ENCODE data around the gene NOL6.
"Not testable (repeated sequence)": the region's sequence is repeated elsewhere in the genome, so short reads cannot be mapped to it uniquely, and the experiment has no call there.

NOL6 gene, protein sequence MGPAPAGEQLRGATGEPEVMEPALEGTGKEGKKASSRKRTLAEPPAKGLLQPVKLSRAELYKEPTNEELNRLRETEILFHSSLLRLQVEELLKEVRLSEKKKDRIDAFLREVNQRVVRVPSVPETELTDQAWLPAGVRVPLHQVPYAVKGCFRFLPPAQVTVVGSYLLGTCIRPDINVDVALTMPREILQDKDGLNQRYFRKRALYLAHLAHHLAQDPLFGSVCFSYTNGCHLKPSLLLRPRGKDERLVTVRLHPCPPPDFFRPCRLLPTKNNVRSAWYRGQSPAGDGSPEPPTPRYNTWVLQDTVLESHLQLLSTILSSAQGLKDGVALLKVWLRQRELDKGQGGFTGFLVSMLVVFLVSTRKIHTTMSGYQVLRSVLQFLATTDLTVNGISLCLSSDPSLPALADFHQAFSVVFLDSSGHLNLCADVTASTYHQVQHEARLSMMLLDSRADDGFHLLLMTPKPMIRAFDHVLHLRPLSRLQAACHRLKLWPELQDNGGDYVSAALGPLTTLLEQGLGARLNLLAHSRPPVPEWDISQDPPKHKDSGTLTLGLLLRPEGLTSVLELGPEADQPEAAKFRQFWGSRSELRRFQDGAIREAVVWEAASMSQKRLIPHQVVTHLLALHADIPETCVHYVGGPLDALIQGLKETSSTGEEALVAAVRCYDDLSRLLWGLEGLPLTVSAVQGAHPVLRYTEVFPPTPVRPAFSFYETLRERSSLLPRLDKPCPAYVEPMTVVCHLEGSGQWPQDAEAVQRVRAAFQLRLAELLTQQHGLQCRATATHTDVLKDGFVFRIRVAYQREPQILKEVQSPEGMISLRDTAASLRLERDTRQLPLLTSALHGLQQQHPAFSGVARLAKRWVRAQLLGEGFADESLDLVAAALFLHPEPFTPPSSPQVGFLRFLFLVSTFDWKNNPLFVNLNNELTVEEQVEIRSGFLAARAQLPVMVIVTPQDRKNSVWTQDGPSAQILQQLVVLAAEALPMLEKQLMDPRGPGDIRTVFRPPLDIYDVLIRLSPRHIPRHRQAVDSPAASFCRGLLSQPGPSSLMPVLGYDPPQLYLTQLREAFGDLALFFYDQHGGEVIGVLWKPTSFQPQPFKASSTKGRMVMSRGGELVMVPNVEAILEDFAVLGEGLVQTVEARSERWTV

DNA sequence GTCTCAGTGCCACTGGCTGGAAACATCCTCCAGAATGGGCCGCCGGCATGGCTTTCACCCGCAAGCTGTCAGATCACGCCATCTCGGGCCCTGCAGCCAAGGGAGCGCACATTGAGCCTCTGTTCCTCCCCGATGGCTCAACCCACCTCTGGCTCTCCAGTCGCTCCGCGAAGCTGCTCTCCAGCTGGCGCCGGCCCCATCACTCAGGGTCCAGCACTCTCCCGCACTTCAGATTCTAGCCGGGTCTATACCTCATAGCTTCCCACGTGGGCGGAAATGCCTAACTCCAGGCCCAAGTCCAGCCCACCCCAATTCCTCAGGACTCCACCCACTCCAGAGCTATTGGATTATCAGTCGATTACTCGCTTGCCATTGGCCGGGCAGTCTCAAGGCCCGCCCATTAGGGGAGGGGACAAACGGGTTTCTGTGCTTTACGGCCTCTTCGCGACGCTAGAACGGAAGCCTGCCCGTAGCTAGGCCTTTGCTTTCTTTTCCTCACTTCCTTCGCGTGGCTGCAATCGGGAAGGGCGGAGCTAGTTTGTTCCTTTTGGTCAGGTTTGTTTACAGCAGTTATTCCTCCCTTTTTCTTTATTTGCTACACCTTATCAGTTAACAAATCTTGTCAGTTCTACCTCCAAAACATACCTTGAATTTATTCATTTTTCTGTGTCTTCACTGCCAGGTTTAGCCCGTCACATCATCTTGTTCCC lies at the start of gene NOL6:
Gene NOL6, minus strand, starts transcription at position 282 of the 710 bp plus-strand sequence. Its CDS starts 82 bp downstream, at position 200.
- peak; percentile 95 to 96 for DNase-seq (ENCODE audit: low read depth in 2 of 2)

DNA sequence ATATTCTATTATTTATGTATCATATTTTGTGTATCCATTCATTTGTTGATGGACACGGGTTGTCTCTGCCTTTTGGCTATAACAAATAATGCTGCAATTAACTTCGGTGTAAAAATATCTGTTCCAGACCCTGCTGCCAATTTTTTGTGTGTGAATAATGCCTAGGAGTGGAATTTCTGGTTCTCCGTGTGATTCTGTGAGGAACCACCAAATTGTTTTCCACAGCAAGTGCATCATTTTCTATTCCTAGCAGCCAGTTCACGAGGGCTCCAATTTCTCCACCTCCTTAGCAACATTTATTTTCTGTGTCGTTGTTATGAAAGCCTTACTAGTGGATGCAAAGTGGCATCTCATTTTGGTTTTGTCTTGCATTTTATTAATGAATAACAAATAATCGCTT lies 48.1 kb upstream of the NOL6 start:
- not testable (repeated sequence) for DNase-seq (ENCODE audit: low read depth in 2 of 2)

DNA sequence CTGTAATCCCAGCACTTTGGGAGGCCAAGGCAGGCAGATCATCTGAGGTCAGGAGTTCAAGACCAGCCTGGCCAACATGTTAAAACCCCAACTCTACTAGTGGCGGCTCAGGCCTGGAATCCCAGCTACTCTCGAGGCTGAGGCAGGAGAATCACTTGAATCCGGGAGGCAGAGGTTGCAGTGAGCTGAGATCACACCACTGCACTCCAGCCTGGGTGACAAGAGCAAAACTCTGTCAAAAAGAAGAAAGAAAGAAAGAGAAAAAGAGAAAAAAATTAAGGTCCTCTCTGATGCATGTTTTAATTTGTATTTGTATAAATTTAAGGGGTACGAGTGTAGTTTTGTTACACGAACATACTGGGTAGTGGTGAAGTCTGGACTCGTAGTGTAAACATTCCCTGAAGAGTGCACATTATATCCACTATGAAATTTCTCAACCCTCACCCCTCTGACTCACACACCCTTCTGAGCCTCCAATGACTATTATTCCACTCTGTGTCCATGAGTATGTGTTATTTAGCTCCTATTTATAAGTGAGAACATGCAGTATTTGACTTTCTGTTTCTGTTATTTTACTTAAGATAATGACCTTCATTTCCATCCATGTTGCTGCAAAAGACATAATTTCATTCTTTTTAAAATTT lies 44.3 kb upstream of the NOL6 start:
- DNase-seq (ENCODE audit: low read depth in 2 of 2), result not testable (repeated sequence)

DNA sequence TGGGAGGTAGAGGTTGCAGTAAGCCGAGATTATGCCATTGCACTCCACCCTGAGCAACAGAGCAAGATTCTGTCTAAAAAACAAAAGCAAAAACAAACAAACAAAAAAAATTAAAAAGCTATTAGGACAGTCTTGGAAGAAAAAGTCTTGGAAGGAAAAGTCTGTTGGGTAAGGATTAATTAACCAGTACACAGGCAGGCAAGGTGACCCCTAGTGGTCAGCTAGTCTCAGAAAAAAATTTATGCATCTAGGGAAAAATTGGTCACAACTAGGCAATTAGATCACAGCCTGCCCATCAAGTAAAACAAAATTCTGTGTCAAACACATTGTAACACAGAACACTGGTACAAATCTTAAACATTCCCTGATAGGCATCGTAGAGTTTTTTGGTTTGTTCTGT lies 43.6 kb upstream of the NOL6 start:
- DNase-seq (ENCODE audit: low read depth in 2 of 2), result no peak

DNA sequence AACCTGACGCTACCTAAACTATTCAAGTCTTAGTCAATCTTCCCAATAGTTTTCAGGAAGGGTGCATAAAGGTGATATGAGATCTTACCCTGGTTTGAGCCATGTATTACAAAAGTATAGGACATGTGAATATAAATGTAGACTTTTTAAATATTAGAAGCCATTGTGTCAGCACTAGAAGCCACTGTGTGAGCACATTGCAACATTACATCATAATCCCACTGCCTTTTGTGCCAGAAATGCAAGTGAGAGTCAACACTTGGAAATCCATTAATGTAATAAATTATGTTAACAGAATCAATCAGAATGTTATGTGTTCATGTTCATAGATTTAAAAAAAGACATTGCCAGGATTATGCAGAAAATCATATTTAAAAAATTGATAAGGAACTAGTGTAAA lies 42.7 kb upstream of the NOL6 start:
- DNase-seq (ENCODE audit: low read depth in 2 of 2), result not testable (repeated sequence)

DNA sequence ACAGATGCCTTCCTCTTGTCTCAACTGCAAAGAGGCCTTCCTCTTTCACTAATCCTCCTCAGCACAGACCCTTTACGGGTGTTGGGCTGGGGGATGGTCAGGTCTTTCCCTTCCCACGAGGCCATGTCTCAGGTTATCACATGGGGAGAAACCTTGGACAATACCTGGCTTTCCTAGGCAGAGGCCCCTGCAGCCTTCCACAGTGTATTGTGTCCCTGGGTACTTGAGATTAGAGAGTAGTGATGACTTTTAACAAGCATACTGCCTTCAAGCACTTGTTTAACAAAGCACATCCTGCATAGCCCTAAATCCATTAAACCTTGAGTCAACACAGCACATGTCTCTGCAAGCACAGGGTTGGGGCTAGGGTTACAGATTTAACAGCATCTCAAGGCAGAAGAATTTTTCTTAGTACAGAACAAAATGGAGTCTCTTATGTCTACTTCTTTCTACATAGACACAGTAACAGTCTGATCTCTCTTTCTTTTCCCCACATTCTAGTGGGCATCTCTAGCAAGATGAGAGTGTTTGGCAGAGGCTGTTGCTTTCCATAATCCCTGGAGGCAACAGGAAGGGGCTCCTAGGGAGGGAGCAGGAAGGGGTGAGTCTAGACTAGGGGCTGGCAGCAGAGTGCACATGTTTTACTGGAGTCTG lies 41.7 kb upstream of the NOL6 start:
- not testable (repeated sequence) for DNase-seq (ENCODE audit: low read depth in 2 of 2)

DNA sequence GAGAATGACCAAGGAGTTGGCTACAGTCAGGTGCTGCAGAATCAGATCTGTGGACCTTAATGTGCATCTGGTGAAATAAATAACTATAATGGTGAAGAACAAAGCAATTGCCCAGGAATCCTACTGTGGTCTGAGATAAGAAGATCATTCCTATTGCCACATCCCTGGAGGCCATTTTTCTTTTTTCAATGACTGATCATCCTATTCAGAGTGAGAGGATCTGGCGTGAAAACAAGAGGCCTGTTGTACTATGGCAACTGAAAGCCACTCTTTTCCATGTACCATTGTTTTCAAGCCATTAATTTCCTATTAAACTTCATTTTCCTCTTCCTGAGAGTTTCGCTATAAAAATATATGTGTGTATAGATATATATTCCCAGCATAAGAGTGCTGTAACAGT lies 38.8 kb upstream of the NOL6 start:
- not testable (repeated sequence) for DNase-seq (ENCODE audit: low read depth in 2 of 2)

DNA sequence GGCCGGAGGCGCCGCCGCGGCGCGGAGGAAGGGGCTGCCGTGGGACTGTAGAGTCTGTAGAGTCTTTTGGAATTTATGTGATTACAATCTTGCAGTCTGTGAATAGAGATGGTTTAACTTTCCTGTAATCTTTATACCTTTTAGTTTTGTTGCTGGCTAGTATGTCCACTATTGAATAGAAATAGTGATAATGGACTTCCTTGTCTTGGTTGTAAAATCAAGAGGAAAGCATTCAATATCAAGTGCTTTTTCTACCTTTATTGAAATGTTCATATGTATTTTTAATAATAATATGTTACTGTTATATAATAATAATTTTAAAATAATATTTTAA lies 37.4 kb upstream of the NOL6 start:
- DNase-seq (ENCODE audit: low read depth in 2 of 2), result not testable (repeated sequence)

DNA sequence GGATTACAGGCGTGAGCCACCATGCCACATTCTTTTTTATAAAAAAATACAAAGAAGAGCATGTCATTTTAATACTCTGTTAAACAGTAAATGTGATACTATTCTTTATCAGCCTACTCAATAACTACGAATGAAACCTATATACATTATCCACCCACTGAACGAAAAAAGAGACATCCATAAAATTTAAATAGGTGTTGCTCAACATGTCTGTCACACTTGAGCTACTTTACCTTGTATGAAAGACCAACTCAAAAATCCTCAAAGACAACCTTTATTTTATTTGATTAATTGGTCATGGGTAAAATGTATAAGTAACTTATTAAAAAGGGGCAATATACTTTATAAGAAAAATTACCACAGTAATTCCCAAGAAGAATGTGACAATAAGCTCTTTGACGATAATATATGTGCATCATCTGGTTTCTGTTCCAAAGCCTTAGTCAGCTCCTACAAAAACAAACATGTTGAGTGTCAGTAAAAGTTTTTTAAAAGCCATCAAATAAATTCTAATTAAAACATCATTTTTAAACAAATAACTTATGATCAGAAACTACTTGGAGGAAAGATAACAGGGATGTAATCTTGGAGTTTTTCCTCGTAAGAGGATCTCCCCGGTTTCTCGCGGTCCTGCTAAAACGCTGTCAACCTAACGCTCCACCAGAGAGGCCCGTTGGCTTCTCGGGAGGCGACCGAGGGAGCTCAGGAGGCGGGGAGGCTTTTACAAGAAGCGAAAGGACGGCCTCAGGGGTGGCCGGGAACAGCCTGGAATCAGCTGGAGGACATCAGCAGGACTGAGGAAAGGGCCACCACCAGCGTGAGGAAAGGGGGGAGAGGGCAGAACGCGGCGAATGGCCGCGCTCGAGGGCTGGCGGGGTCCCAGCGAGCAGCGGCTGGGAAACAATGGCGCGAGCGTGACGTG lies 36.8 kb upstream of the NOL6 start:
- DNase-seq (ENCODE audit: low read depth in 2 of 2), result peak; percentile 21

DNA sequence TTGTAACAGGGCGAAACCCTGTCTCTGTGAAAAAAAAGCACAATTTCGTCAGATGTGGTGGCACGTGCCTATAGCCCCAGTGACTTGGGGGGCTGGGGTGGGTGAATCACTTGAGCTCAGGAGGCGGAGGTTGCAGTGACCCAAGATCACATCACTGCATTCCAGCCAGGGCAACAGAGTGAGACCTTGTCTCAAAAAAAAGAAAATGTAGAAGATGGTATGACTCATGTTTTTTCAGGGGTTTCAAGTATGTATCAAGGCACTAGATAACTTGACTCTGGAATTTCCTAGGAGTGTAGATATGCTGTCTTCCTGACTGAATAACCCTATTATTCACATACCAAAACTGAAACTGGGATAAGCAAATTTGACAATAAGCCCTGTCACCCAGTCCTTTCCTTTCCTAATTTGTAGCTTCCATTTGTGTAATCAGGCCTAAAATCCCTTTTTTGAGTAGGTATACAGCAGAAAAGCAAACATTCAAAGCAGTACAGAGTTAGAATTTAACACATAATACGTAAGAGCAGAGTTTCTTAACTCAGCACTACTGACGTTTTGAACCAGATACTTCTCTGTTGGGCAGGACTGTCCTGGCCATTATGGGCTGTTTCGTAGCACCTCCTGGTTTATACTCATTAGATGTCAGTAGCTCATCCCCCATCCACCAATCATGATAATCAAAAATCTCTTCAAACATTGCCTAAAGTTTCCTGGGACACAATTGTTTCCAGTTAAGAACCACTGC lies 33.1 kb upstream of the NOL6 start:
- DNase-seq (ENCODE audit: low read depth in 2 of 2), result peak in 1 of 2 donors; percentile 32

DNA sequence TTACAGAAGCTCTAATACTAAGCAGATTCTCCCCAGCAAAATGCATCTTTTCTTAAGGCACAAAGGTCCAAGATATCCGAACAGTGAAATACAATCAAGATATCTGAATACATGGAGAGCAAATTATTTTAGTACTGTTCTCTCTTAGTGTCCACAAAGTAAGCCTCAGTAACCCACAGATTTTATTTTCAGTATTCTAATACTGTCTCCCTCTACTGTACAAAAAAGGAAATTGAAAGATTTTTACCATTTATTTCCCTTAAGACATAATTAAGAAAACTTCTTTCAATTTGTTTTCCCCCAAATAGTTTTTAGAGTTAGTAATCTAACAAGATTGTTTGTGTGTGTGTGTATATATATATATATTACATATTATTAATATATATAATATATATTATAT lies 24.7 kb upstream of the NOL6 start:
- DNase-seq (ENCODE audit: low read depth in 2 of 2), result no peak

DNA sequence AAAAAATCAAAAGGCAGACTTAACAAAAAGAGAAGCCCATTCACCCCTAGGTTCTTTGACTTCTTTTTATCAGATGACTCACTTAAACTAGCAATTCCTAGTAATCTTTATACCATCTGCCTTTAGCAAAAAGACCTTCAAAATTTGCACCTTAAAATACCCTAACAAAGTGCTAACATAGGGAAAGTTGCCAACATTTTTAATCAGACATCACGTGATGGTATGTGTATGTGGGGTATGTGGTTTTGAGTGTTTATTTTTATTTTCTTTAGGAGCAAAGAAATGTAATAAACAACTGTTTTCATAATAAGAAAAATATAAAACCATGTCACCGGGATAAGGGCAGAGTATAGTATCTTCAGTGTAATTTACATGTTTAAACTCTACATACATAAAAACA lies 20.1 kb upstream of the NOL6 start:
- DNase-seq (ENCODE audit: low read depth in 2 of 2), result not testable (repeated sequence)

DNA sequence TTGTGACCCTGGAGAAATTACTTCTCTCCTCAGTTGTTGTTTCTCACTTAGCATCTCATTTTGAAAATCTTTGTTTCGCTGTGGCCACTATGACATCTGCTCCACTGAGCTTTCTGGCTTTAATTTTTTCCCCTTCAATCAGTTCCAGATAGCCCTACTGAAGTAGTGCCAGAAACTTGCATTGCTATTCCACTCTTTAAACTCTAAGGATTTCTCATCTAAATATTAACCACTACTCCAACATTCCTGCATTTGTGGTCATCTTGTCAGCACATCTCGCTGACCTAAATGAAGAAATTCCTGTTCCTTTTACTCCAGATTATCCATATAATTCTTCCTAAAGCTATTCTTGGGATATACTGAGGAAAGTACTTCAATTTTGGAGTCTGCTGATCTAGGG lies 15.3 kb upstream of the NOL6 start:
- DNase-seq (ENCODE audit: low read depth in 2 of 2), result no peak

DNA sequence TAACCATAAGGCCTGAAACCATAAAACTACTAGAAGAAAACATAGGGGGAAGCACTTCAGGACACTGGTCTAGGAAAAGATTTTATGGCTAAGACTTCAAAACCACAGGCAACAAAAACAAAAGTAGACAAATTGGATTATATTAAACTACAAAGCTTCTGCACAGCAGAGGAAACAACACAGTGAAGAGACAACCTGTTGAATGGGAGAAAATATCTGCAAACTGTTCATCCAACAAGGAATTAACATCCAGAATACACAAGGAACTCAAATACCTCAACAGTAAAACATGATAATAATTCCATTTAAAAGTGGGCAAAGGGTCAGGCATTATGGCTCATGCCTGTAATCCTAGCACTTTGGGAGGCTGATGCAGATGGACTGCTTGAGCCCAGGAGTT lies 11.6 kb upstream of the NOL6 start:
- not testable (repeated sequence) for DNase-seq (ENCODE audit: low read depth in 2 of 2)

DNA sequence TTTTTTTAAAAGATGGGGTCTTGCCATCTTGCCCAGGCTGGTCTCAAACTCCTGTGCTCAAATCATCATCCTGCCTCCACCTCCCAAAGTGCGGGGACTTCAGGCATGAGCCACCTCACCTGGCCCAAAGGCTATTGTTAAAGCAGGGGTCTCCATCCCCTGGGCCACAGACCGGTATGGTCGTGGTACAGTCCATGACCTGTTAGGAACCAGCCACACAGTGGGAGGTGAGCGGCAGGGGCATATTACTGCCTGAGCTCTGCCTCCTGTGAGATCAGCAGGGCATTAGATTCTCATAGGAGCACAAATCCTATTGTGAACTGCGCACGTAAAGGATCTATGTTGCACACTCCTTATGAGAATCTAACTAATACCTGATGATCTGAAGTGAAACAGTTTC lies 7.3 kb upstream of the NOL6 start:
- no peak for DNase-seq (ENCODE audit: low read depth in 2 of 2)

DNA sequence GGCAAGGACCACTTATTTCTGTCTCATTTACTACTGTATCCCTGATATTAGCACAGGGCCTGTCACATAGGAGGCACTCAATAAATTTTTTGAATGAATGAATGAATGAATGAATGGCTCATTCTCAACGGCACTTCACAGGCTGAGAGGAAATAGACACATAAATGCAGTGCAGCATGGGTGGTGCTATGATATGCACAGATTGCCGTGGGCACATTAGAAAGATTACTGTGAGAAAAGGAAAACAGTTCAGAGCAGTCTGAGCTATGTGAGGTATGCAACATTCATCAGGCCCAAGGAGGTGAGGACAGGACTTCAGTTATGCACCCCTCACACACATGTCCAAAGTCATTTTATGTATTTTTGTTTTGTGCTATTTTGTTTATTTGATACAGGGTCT lies 6.4 kb upstream of the NOL6 start:
- DNase-seq (ENCODE audit: low read depth in 2 of 2), result no peak

DNA sequence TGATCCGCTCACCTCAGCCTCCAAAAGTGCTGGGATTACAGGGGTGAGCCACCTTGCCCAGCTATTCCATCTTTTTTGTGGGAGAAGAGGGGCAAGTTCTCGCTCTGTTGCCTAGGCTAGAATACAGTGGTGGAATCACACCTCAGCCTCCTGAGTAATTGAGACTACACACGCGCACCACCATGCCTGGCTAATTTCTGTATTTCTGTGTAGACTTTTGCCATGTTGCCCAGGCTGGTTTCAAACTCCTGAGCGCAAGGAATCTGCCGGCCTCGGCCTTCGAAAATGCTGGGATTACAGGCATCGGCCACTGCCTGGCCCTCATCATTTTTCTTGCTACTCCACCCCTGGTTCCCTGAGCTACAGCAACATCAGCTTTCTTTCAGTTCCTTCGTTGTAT lies 2.8 kb upstream of the NOL6 start:
- DNase-seq (ENCODE audit: low read depth in 2 of 2), result no peak

DNA sequence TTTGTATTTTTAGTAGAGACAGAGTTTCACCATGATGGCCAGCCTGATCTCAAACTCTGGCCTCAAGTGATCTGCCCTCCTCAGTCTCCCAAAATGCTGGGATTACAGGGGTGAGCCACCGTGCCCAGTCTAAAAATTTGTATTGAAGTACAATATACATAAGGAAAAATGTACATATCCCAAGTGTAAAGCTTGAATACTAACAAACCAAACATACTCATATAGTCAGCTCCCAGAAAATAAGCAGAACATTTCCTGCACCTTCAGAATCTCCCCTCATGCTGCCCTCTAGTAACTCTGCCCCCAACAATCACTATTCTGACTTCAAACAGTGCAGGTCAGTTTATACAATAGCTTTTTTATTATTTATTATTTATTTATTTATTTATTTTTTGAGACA lies 1.6 kb upstream of the NOL6 start:
- no peak for DNase-seq (ENCODE audit: low read depth in 2 of 2)

Data from stimulated activated CD8-positive, alpha-beta memory T cell treated with anti-CD3 and anti-CD28 coated beads, Interleukin-15, amount 100 ng/mL, for 48 hours (primary cell).